ENCODE measurements around the gene CYP4F12. TPM values are rescaled to one million over a fixed set of nuclear protein-coding genes. Genes with fewer than 3 reads are reported as not detected.

The CYP4F12 gene
- total and polyA plus RNA-seq, 2 donors (not counting 3 experiments of a cell fraction or from before 2014, with no cell fraction given), result not detected

GRCh38 chr19:15641901-15642491, 30.9 kb upstream of the CYP4F12 start:
- dilution Hi-C loops (cut with MboI; ENCODE audit: extremely low pct_ligation_motif_present, low sequenced_read_pairs) (no loop called here), intact Hi-C loops (cut with micrococcal nuclease) (no loop called here)
- no TSS peak for BruUV-seq (replicated peaks)
- Histone ChIP-seq H3K79me2 (ENCODE audit: control insufficient read depth, insufficient read depth, low read length) (no peaks in the 10 kb centered on the region), H3K27ac (ENCODE audit: insufficient read depth, low read depth, low read length) (no peak overlapping the region), H3K9me3 (replicated peaks; ENCODE audit: control insufficient read depth, insufficient read depth, low read length) (no peaks in the 10 kb centered on the region), H3K9me1 (replicated peaks; ENCODE audit: control insufficient read depth, extremely low read depth, insufficient read depth, low read length) (no peaks in the 10 kb centered on the region), H3K4me3 (replicated peaks in 1 of 3; ENCODE audit: insufficient read depth in 1 of 3, low read depth in 1 of 3, low read length in 3 of 3) (no peak overlapping the region), H3K9ac (replicated peaks; ENCODE audit: extremely low read depth, insufficient read depth, low read length) (no peak overlapping the region), H3K36me3 (ENCODE audit: control insufficient read depth in 2 of 2, extremely low read depth in 1 of 2, insufficient read depth in 2 of 2, low read length in 2 of 2) (no peaks in the 10 kb centered on the region), H4K20me1 (replicated peaks; ENCODE audit: control insufficient read depth, extremely low read depth, insufficient read depth, low read length) (no peaks in the 10 kb centered on the region), H3K27me3 (ENCODE audit: control insufficient read depth in 2 of 2, insufficient read depth in 2 of 2, low read length in 2 of 2) (no peaks in the 10 kb centered on the region), H2AFZ (ENCODE audit: low read depth, low read length) (no peak overlapping the region), H3K4me2 (ENCODE audit: insufficient read depth, low read length) (no peak overlapping the region), H3K4me1 (ENCODE audit: control insufficient read depth, extremely low read depth, insufficient read depth, low read length) (no peaks in the 10 kb centered on the region)
- FAIRE-seq, result no peak
- POLR2A ChIA-PET, result no interaction called here
- TF ChIP-seq FOS (IDR thresholded peaks at IDR 0.05; ENCODE audit: borderline replicate concordance, insufficient read depth, low read length), result no peak
- no peak for TF ChIP-seq POLR2A (IDR thresholded peaks at IDR 0.05; ENCODE audit: low read depth, low read length)
- no peak for TF ChIP-seq MAX (IDR thresholded peaks at IDR 0.05; ENCODE audit: insufficient read depth, insufficient read length)
- TF ChIP-seq MYC (IDR thresholded peaks at IDR 0.05; ENCODE audit: low read depth, low read length), result no peak
- TF ChIP-seq GATA2 (IDR thresholded peaks at IDR 0.05; ENCODE audit: insufficient read depth, insufficient read length, low read depth, low read length), result no peak
- no peak for TF ChIP-seq POLR2AphosphoS5 (IDR thresholded peaks at IDR 0.05; ENCODE audit: insufficient read depth, low read depth, low read length)
- TF ChIP-seq JUN (IDR thresholded peaks at IDR 0.05; ENCODE audit: borderline replicate concordance, insufficient read depth, insufficient read length, low read depth), result no peak
- no peak for TF ChIP-seq EZH2 (IDR thresholded peaks at IDR 0.05; ENCODE audit: borderline replicate concordance, low read depth, low read length, severe bottlenecking)
- TF ChIP-seq, protein P1, sequence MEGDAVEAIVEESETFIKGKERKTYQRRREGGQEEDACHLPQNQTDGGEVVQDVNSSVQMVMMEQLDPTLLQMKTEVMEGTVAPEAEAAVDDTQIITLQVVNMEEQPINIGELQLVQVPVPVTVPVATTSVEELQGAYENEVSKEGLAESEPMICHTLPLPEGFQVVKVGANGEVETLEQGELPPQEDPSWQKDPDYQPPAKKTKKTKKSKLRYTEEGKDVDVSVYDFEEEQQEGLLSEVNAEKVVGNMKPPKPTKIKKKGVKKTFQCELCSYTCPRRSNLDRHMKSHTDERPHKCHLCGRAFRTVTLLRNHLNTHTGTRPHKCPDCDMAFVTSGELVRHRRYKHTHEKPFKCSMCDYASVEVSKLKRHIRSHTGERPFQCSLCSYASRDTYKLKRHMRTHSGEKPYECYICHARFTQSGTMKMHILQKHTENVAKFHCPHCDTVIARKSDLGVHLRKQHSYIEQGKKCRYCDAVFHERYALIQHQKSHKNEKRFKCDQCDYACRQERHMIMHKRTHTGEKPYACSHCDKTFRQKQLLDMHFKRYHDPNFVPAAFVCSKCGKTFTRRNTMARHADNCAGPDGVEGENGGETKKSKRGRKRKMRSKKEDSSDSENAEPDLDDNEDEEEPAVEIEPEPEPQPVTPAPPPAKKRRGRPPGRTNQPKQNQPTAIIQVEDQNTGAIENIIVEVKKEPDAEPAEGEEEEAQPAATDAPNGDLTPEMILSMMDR (IDR thresholded peaks at IDR 0.05; ENCODE audit: extremely low read depth in 1 of 2, insufficient read depth in 1 of 2, low read depth in 1 of 2, low read length in 2 of 2), result no peak
- CTCF ChIA-PET, result no interaction called here
- DNase-seq (ENCODE audit: low read depth, low spot score), result no peak
